PC-3 (cell line): ENCODE data around the gene PWWP2B.

Experiments
- EZH2 ChIP-seq: fragments of 300-600 bp; sonication (generic); IDR thresholded peaks from one replicate; pipeline ENCODE4 v1.6.1; 2017; ENCODE audit warnings: antibody characterized with exemption, mild to moderate bottlenecking, low read length; ENCODE audit not compliant: unreplicated experiment
- TF ChIP-seq, protein P1 (sequence below): fragments of 300-600 bp; sonication (generic); conservative IDR thresholded peaks from 2 replicates; pipeline ENCODE4 v1.5.1; 2017; ENCODE audit warnings: antibody characterized with exemption, low read depth, mild to moderate bottlenecking, low read length

DNA sequence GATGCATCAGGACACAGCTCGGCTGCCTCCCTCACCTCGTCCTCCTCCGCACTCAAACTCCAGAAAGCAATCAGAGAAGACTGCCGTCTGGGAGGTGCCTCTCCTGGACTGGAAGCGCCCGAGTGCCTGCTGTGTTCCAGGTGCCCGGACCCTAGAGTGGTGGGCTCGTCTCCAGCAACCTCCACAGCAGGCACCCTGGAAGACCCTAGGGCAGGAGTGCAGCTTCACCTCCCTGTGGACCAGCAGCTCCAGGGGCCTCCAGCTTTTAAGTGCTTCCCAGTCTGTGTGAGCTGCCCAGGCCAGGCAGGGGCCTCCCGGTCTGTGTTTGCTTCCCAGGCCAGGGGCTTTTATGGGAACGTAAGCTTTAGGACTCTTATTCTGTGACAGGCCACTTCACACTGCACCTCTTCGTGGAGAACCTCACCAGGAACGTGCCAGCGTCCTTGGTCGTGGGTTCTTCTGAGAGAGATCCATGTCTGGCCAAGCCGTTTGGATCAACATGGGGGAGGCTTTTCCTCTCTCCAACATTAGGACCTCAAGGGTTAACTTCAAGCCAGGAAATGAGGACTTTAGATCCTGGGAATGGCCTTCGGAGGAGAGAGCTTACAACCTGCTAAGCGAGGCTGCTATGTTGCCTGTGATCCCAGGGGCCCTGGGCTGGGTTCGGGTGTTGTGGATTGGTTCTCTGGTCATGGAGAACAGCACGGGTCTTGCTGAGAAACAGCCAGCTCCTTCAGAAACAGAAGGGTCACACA lies 5.9 kb upstream of the PWWP2B start:
- TF ChIP-seq, protein P1, sequence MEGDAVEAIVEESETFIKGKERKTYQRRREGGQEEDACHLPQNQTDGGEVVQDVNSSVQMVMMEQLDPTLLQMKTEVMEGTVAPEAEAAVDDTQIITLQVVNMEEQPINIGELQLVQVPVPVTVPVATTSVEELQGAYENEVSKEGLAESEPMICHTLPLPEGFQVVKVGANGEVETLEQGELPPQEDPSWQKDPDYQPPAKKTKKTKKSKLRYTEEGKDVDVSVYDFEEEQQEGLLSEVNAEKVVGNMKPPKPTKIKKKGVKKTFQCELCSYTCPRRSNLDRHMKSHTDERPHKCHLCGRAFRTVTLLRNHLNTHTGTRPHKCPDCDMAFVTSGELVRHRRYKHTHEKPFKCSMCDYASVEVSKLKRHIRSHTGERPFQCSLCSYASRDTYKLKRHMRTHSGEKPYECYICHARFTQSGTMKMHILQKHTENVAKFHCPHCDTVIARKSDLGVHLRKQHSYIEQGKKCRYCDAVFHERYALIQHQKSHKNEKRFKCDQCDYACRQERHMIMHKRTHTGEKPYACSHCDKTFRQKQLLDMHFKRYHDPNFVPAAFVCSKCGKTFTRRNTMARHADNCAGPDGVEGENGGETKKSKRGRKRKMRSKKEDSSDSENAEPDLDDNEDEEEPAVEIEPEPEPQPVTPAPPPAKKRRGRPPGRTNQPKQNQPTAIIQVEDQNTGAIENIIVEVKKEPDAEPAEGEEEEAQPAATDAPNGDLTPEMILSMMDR = no peak
- no peak for TF ChIP-seq EZH2
